NCI-H2171 treated with DMSO at 0.1 percent for 48 hours (cell line): ENCODE measurements around the gene GALNT11.

Source experiments
- DNase-seq: peaks from one replicate; lab custom pipeline; 2025; lab: John Stamatoyannopoulos, UW

GALNT11 gene

DNA sequence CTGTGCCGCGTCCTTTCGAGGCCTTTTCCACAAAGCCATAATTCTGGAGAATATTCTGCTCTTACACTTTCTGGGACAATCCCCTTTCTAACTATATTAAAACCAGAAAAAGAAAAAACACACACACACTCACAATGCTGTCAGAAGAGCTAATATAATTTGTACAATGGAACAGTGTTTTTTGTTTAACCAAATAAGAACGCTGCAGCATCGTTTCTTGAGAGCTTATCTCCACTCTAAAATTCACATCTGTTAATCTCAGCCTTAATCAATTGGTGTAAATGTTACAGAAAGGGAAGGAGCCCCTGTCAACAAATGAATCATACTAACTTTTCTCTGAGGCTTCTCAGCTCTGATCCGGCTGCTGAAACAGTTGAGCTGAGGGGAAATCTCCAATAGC is 123.9 kb downstream of the GALNT11 start:
- no peak for DNase-seq

DNA sequence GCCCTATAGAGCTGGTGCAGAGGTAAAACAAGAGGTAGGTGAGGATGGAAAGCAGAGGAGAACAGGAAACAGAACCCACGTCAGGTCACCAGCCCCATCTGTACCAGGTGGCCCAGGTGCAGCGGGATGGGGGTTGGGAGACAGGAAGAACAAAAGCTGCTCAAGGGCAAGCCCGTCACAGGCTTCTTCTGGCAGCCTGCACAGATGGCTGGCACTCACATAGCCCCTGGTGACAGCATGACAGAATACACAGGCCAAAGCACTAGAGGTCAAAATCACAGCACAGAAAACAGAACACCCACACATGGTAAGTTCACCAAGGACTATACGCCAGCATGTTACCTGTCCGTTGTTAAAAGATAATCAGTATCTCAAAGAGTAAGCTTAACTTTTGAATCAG is 126.8 kb downstream of the GALNT11 start:
- no peak for DNase-seq

GRCh38 chr7:152158801-152159587 is 133.5 kb downstream of the GALNT11 start:
- DNase-seq = no peak

DNA sequence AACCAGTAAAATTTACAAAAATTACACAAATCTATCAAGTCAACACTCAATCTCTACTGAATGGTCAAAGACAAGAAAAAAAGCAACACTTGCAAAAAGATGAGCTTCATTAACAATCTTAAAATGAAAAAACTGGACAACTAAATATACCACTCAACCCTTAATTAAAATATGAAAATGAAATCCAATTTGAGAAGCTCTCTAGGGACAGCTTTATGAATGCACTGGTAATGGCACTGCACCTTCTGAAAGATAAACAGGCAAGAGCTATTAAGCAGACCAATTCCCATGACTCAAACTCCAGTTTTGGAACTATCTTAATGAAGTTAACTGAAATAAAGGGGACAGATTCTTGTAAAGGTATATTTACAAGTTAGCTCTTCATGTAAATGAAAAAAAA is 135.7 kb downstream of the GALNT11 start:
- no peak for DNase-seq

- DNase-seq = no peak
Observed at GRCh38 chr7:152162287-152162686, 136.8 kb downstream of the GALNT11 start.
